Mesenchymal stem cell (in vitro differentiated cells and primary cell): ENCODE results near the gene ARHGEF4.

Source experiments
- DNase-seq: peaks from one replicate; pipeline ENCODE4 v3.0.0-alpha.2; 2013
- H2AFZ ChIP-seq: one replicate; pipeline ENCODE4 v1.6.1; 2013; ENCODE audit warnings: low read depth, mild to moderate bottlenecking, control low read depth, inconsistent platforms, low read length, moderate library complexity
- H2AK5ac ChIP-seq: 2 replicates; pipeline ENCODE4 v1.6.1; 2013; ENCODE audit warnings: low read length, moderate library complexity, mild to moderate bottlenecking, inconsistent platforms; ENCODE audit not compliant: severe bottlenecking
- H2BK120ac ChIP-seq: one replicate; pipeline ENCODE4 v1.6.1; 2013; ENCODE audit warnings: low read depth, mild to moderate bottlenecking, inconsistent platforms, low read length, moderate library complexity
- H2BK12ac ChIP-seq, 2 experiments: one replicate each; pipeline ENCODE4 v1.6.1; 2013; ENCODE audit warnings: inconsistent platforms in 2 of 2, low read length in 2 of 2, mild to moderate bottlenecking in 2 of 2, moderate library complexity in 2 of 2, control low read depth in 1 of 2
- H2BK15ac ChIP-seq: one replicate; pipeline ENCODE4 v1.6.1; 2013; ENCODE audit warnings: mild to moderate bottlenecking, low read depth, inconsistent platforms; ENCODE audit not compliant: poor library complexity, severe bottlenecking
- H2BK5ac ChIP-seq: 2 replicates; pipeline ENCODE4 v1.6.1; 2013; ENCODE audit warnings: low read depth, mild to moderate bottlenecking, low read length, control low read depth, inconsistent platforms; ENCODE audit not compliant: poor library complexity, severe bottlenecking
- H3K14ac ChIP-seq, 2 experiments: one replicate each; pipeline ENCODE4 v1.6.1; 2013; ENCODE audit warnings: inconsistent platforms in 2 of 2, low read length in 2 of 2, control low read depth in 1 of 2, mild to moderate bottlenecking in 1 of 2, moderate library complexity in 1 of 2
- H3K18ac ChIP-seq, 2 experiments: one replicate each; pipeline ENCODE4 v1.6.1; 2013; ENCODE audit warnings: inconsistent platforms in 2 of 2, low read length in 2 of 2, control low read depth in 1 of 2, low read depth in 1 of 2, mild to moderate bottlenecking in 1 of 2
- H3K23ac ChIP-seq, 2 experiments: one replicate each; pipeline ENCODE4 v1.6.1; 2013; ENCODE audit warnings: inconsistent platforms in 2 of 2, low read length in 2 of 2, mild to moderate bottlenecking in 2 of 2, moderate library complexity in 2 of 2, control low read depth in 1 of 2
- H3K27ac ChIP-seq: 2 replicates; pipeline ENCODE4 v1.5.1; 2013; ENCODE audit warnings: mild to moderate bottlenecking, moderate library complexity, low read length, control low read depth, inconsistent platforms; ENCODE audit not compliant: poor library complexity, severe bottlenecking
- H3K27me3 ChIP-seq, 2 experiments: 2 replicates each; pipeline versions ENCODE4 v1.6.1 to v1.7.0; 2013; ENCODE audit warnings: low read length in 2 of 2, mild to moderate bottlenecking in 2 of 2, moderate library complexity in 2 of 2, control low read depth in 1 of 2, inconsistent platforms in 1 of 2; ENCODE audit not compliant: control insufficient read depth in 1 of 2, insufficient read depth in 1 of 2
- H3K36me3 ChIP-seq, 2 experiments: 2 replicates each; pipeline versions ENCODE4 v1.6.1 to v1.7.0; 2013; ENCODE audit warnings: low read length in 2 of 2, control low read depth in 1 of 2, inconsistent platforms in 1 of 2, low read depth in 1 of 2, mild to moderate bottlenecking in 1 of 2; ENCODE audit not compliant: insufficient read depth in 2 of 2, control insufficient read depth in 1 of 2
- H3K4ac ChIP-seq, 2 experiments: one replicate each; pipeline ENCODE4 v1.6.1; 2013; ENCODE audit warnings: inconsistent platforms in 2 of 2, low read length in 2 of 2, mild to moderate bottlenecking in 2 of 2, moderate library complexity in 2 of 2, control low read depth in 1 of 2, low read depth in 1 of 2
- H3K4me1 ChIP-seq: 2 replicates; pipeline ENCODE4 v1.6.1; 2013; ENCODE audit warnings: low read depth, low read length, control low read depth; ENCODE audit not compliant: control insufficient read depth, insufficient read depth
- H3K4me2 ChIP-seq: 2 replicates; pipeline ENCODE4 v1.6.1; 2013; ENCODE audit warnings: low read length, mild to moderate bottlenecking, inconsistent platforms; ENCODE audit not compliant: poor library complexity, severe bottlenecking
- H3K4me3 ChIP-seq, 2 experiments: 2 replicates each; pipeline versions ENCODE4 v1.5.1 to v1.7.0; 2013; ENCODE audit warnings: low read length in 2 of 2, mild to moderate bottlenecking in 2 of 2, control low read depth in 1 of 2, low read depth in 1 of 2; ENCODE audit not compliant: insufficient read depth in 1 of 2
- H3K79me1 ChIP-seq: replicated peaks from 2 replicates; pipeline ENCODE4 v1.6.1; 2013; ENCODE audit warnings: mild to moderate bottlenecking, control low read depth, low read length, inconsistent platforms; ENCODE audit not compliant: poor library complexity, severe bottlenecking
- H3K9ac ChIP-seq: 2 replicates; pipeline ENCODE4 v1.7.0; 2013; ENCODE audit warnings: mild to moderate bottlenecking, low read length, moderate library complexity
- H3K9me3 ChIP-seq: 2 replicates; pipeline ENCODE4 v1.7.0; 2013; ENCODE audit warnings: mild to moderate bottlenecking, low read length; ENCODE audit not compliant: control insufficient read depth
- H4K8ac ChIP-seq: one replicate; pipeline ENCODE4 v1.6.1; 2013; ENCODE audit warnings: inconsistent platforms, mild to moderate bottlenecking, low read length, moderate library complexity
- H4K91ac ChIP-seq: one replicate; pipeline ENCODE4 v1.6.1; 2013; ENCODE audit warnings: mild to moderate bottlenecking, low read length, inconsistent platforms
- WGBS: methylation state at CpG from one replicate; pipeline ENCODE4 v1.1.7; 2013; ENCODE audit warnings: mixed read lengths; 5-methylcytosine and 5-hydroxymethylcytosine counted together

The ARHGEF4 gene

DNA sequence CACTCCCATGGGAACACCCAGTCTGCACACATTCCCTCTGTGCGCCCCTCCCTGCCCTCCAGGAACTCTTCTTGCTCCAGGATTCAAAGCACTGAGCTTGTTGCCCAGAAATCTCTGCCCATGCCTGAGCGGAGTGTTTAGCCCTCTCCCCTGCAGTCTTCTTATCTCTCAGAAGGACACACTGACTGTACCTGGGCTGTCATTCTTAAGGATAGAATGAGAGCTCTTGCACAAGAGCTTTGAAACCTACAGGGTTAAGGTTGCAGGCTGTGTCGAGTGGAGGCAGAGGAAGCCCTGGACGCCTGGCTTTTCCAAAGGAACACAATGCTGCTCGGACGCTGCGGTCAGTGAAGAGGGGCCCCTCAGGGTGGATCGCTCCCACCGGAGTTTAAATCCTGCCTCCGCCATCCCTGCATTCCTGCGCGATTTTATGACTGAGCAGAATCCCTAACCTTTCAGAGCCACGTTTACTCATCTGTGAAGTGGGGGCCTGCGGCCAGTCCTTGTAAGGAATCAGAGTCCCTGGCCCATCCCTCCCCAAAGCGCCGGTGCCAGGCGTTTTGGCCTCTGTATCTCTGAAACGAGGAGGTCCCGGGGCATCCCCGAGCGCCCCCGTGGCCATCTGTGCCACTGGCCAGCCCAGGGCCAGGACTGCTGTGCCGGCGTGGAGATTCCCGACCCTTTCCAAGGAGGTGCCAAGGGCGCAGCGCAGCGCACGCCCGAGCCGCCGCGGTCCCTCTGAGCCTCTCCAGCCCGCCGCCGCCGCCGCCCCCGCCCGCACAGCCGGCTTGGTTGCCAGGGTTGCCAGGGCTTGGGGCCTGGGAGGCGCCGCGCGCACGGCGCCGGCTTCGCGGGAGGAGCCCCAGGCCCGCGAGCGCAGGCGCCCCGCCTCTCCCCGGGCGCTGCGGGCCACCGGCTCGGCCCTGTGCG is 197.7 kb downstream of the ARHGEF4 start:
- no peak overlapping the region for H4K8ac ChIP-seq
- WGBS, result 5% methylated on average over 40 of the region's 61 CpGs
- no peak overlapping the region for H3K27ac ChIP-seq

GRCh38 chr2:131035112-131035825 is 198.6 kb downstream of the ARHGEF4 start:
- Histone ChIP-seq H2BK120ac (no peak overlapping the region), H2BK5ac (no peak overlapping the region), H2BK15ac (no peak overlapping the region), H3K27ac (no peak overlapping the region), H3K36me3 (peaks cover 0 to 10% of the 10 kb centered on the region in 2 experiments), H3K4me3 (peak overlapping the region; percentile 45 to 76), H4K91ac (no peak overlapping the region), H3K4ac (no peak overlapping the region), H3K9me3 (no peaks in the 10 kb centered on the region), H4K8ac (peak overlapping the region; percentile 21), H3K9ac (peak overlapping the region; percentile 72), H3K23ac (no peak overlapping the region), H3K4me2 (peak overlapping the region; percentile 82), H2AFZ (peak overlapping the region; percentile 46), H3K18ac (no peak overlapping the region), H2AK5ac (no peak overlapping the region), H3K4me1 (peaks cover 16% of the 10 kb centered on the region), H3K14ac (no peak overlapping the region), H3K79me1 (no peaks in the 10 kb centered on the region), H3K27me3 (peaks cover 25 to 61% of the 10 kb centered on the region in 2 experiments), H2BK12ac (no peak overlapping the region)
- WGBS, result 8% methylated on average over 59 of the region's 65 CpGs
- DNase-seq, result no peak

More for the DNA sequence above, 197.7 kb downstream of the ARHGEF4 start:
- Histone ChIP-seq H4K91ac (no peak overlapping the region), H3K4me3 (peak overlapping the region; percentile 30 to 78), H3K36me3 (peaks cover 0 to 2% of the 10 kb centered on the region in 2 experiments), H3K4ac (no peak overlapping the region), H3K18ac (no peak overlapping the region), H3K9ac (peak overlapping the region; percentile 72), H3K14ac (no peak overlapping the region), H2AK5ac (no peak overlapping the region), H2BK12ac (no peak overlapping the region), H2AFZ (peak overlapping the region; percentile 19), H3K9me3 (no peaks in the 10 kb centered on the region), H3K79me1 (no peaks in the 10 kb centered on the region), H3K4me2 (peak overlapping the region; percentile 82), H3K4me1 (peaks cover 16% of the 10 kb centered on the region), H3K23ac (no peak overlapping the region), H2BK120ac (no peak overlapping the region), H2BK15ac (peak overlapping the region; percentile 73), H2BK5ac (no peak overlapping the region), H3K27me3 (peaks cover 25 to 61% of the 10 kb centered on the region in 2 experiments)
- peak; percentile 19 for DNase-seq

DNA sequence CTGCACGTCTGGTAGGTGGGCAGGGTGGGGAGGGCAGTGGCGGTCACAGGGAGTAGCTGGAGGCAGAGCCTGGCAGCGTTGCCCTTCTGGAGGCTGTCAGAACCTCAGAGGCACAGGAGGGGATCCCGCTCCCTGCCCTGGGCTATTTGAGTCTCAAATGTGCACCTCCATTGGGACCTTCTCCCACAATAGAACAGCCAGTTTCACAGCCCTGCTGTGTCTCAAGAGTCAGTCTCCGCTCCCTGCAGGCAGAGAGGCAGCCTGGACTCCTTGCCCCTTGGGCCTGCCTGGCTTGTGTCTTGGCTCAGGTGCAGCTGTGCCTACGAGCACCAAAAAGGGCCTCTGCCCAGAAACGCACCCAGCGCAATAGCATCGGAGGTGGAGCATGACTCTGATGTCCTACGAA is 199.1 kb downstream of the ARHGEF4 start:
- Histone ChIP-seq H2BK15ac (no peak overlapping the region), H3K36me3 (peaks cover 0 to 12% of the 10 kb centered on the region in 2 experiments), H3K23ac (no peak overlapping the region), H3K4ac (no peak overlapping the region), H2AK5ac (no peak overlapping the region), H4K91ac (no peak overlapping the region), H4K8ac (no peak overlapping the region), H2BK5ac (no peak overlapping the region), H3K14ac (no peak overlapping the region), H3K4me2 (no peak overlapping the region), H2AFZ (no peak overlapping the region), H3K9ac (peak overlapping the region; percentile 58), H3K9me3 (no peaks in the 10 kb centered on the region), H2BK12ac (no peak overlapping the region), H3K79me1 (no peaks in the 10 kb centered on the region), H3K27ac (no peak overlapping the region), H3K4me3 (peak overlapping the region in 1 of 2 experiments; percentile 76), H3K18ac (no peak overlapping the region), H2BK120ac (no peak overlapping the region), H3K27me3 (peaks cover 25 to 61% of the 10 kb centered on the region in 2 experiments), H3K4me1 (peaks cover 16% of the 10 kb centered on the region)
- 76% methylated on average over 9 of the region's 10 CpGs for WGBS
- DNase-seq, result no peak

- Histone ChIP-seq H3K9me3 (no peaks in the 10 kb centered on the region), H3K27me3 (peaks cover 24 to 59% of the 10 kb centered on the region in 2 experiments), H3K23ac (no peak overlapping the region), H4K8ac (no peak overlapping the region), H2AK5ac (no peak overlapping the region), H3K9ac (no peak overlapping the region), H2BK12ac (no peak overlapping the region), H3K4me1 (peaks cover 16% of the 10 kb centered on the region), H4K91ac (no peak overlapping the region), H3K14ac (no peak overlapping the region), H2AFZ (no peak overlapping the region), H2BK120ac (no peak overlapping the region), H3K27ac (no peak overlapping the region), H2BK15ac (no peak overlapping the region), H3K4me3 (no peak overlapping the region), H3K79me1 (no peaks in the 10 kb centered on the region), H3K4ac (no peak overlapping the region), H3K18ac (no peak overlapping the region), H3K4me2 (no peak overlapping the region), H2BK5ac (no peak overlapping the region), H3K36me3 (peaks cover under 1 to 14% of the 10 kb centered on the region in 2 experiments)
- 43% methylated on average over 6 of the region's 6 CpGs for WGBS
- DNase-seq, result no peak
Observed at GRCh38 chr2:131036269-131036668, 199.6 kb downstream of the ARHGEF4 start.
